GM23338 (cell line): Measurements from ENCODE around the gene TRPC4AP. TPM values are rescaled to one million over a fixed set of nuclear protein-coding genes. Genes with fewer than 3 reads are reported as not detected.

Source experiments
- ATAC-seq: fragments of 200-7000 bp; cut with Tn5 transposase; 3 replicates; pipeline ENCODE4 v1.9.1; 2020
- DNase-seq: peaks from one replicate; pipeline ENCODE4 v3.0.0-alpha.2; 2015; ENCODE audit warnings: low spot score
- H2AFZ ChIP-seq: fragments of 200-600 bp; sonication (generic); 2 replicates; pipeline ENCODE4 v1.8.0; 2016; ENCODE audit warnings: antibody characterized with exemption, mild to moderate bottlenecking, moderate library complexity
- H3F3A ChIP-seq: fragments of 200-600 bp; sonication (generic); replicated peaks from 2 replicates; pipeline ENCODE4 v1.8.0; 2017; ENCODE audit warnings: antibody characterized with exemption, mixed run types, low read depth
- H3K27ac ChIP-seq: fragments of 200-600 bp; sonication (generic); 2 replicates; pipeline ENCODE4 v1.6.1; 2016; ENCODE audit warnings: low read depth
- H3K27me3 ChIP-seq: fragments of 200-600 bp; sonication (generic); 2 replicates; pipeline ENCODE4 v1.8.0; 2016; ENCODE audit warnings: mild to moderate bottlenecking, mixed run types, moderate library complexity; ENCODE audit not compliant: insufficient read depth
- H3K36me3 ChIP-seq: fragments of 200-600 bp; sonication (generic); 2 replicates; pipeline ENCODE4 v1.8.0; 2016; ENCODE audit warnings: mild to moderate bottlenecking; ENCODE audit not compliant: insufficient read depth
- H3K4me1 ChIP-seq: fragments of 200-600 bp; sonication (generic); 2 replicates; pipeline ENCODE4 v1.8.0; 2016; ENCODE audit warnings: mild to moderate bottlenecking, moderate library complexity; ENCODE audit not compliant: insufficient read depth
- H3K4me2 ChIP-seq: fragments of 200-600 bp; sonication (generic); 2 replicates; pipeline ENCODE4 v1.7.1; 2017; ENCODE audit warnings: mixed run types
- H3K4me3 ChIP-seq: fragments of 200-600 bp; sonication (generic); 2 replicates; pipeline ENCODE4 v1.6.1; 2016; ENCODE audit warnings: mixed run types
- H3K79me2 ChIP-seq: fragments of 200-600 bp; sonication (generic); replicated peaks from 2 replicates; pipeline ENCODE4 v1.8.0; 2017; ENCODE audit warnings: mild to moderate bottlenecking; ENCODE audit not compliant: insufficient read depth
- H3K9me2 ChIP-seq: fragments of 200-600 bp; sonication (generic); 2 replicates; pipeline ENCODE4 v1.8.0; 2017; ENCODE audit not compliant: insufficient read depth
- H4K20me1 ChIP-seq: fragments of 200-600 bp; sonication (generic); replicated peaks from 2 replicates; pipeline ENCODE4 v1.8.0; 2017; ENCODE audit warnings: mild to moderate bottlenecking; ENCODE audit not compliant: insufficient read depth
- H3K27ac Mint-ChIP-seq: 2 replicates; pipeline ENCODE4 v1.8.0; 2020; ENCODE audit warnings: inconsistent platforms, mild to moderate bottlenecking, moderate library complexity, mixed read lengths
- H3K27me3 Mint-ChIP-seq: 3 replicates; pipeline ENCODE4 v1.8.0; 2022; ENCODE audit warnings: low read depth, mild to moderate bottlenecking, moderate library complexity, mixed read lengths, inconsistent platforms; ENCODE audit not compliant: insufficient read depth, poor library complexity
- H3K36me3 Mint-ChIP-seq: 3 replicates; pipeline ENCODE4 v1.8.0; 2021; ENCODE audit warnings: low read depth, mild to moderate bottlenecking, inconsistent platforms, moderate library complexity, mixed read lengths
- H3K4me1 Mint-ChIP-seq: 3 replicates; pipeline ENCODE4 v1.8.0; 2020; ENCODE audit warnings: mild to moderate bottlenecking, inconsistent platforms, mixed read lengths
- H3K4me3 Mint-ChIP-seq: 3 replicates; pipeline ENCODE4 v1.8.0; 2021; ENCODE audit warnings: moderate library complexity, mild to moderate bottlenecking, inconsistent platforms, mixed read lengths
- H3K9me3 Mint-ChIP-seq: 3 replicates; pipeline ENCODE4 v1.8.0; 2020; ENCODE audit warnings: moderate library complexity, mild to moderate bottlenecking, inconsistent platforms, mixed read lengths
- CREB1 ChIP-seq: fragments of 250-450 bp; sonication (Bioruptor Pico); IDR thresholded peaks from 2 replicates; pipeline ENCODE4 v1.5.0; 2020; ENCODE audit warnings: low read depth, mild to moderate bottlenecking, moderate library complexity
- EZH2 ChIP-seq: fragments of 200-600 bp; sonication (generic); IDR thresholded peaks from one replicate; pipeline ENCODE4 v1.8.0; 2017; ENCODE audit warnings: antibody characterized with exemption, mild to moderate bottlenecking, low read depth; ENCODE audit not compliant: unreplicated experiment
- EZH2phosphoT487 ChIP-seq: fragments of 200-600 bp; sonication (generic); IDR thresholded peaks from one replicate; pipeline ENCODE4 v1.8.1; 2018; ENCODE audit warnings: antibody characterized with exemption; ENCODE audit not compliant: unreplicated experiment
- JUNB ChIP-seq: IDR thresholded peaks from one replicate; pipeline ENCODE4 v1.6.1; 2016; ENCODE audit warnings: antibody characterized with exemption; ENCODE audit not compliant: unreplicated experiment
- NANOG ChIP-seq: IDR thresholded peaks from 2 replicates; pipeline ENCODE4 v1.6.1; 2016; ENCODE audit warnings: antibody characterized with exemption, borderline replicate concordance
- POLR2AphosphoS5 ChIP-seq: IDR thresholded peaks from 2 replicates; pipeline ENCODE4 v1.6.1; 2016; ENCODE audit warnings: antibody characterized with exemption, low read depth
- STAT1 ChIP-seq: IDR thresholded peaks from one replicate; pipeline ENCODE4 v1.6.1; 2016; ENCODE audit warnings: antibody characterized with exemption; ENCODE audit not compliant: unreplicated experiment
- ZNF114 ChIP-seq: fragments of 250-450 bp; sonication (Bioruptor Pico); IDR thresholded peaks from 2 replicates; pipeline ENCODE4 v1.5.0; 2020; ENCODE audit warnings: mild to moderate bottlenecking, moderate library complexity
- polyA plus RNA-seq: library from polyadenylated mRNA; unstranded; fragments of >200 nt; fragmentation: Nextera tagmentation; extraction: Ambion mirVana; gene quantifications from 2 replicates; pipeline ENCODE4 v1.2.1, GENCODE V29; 2016
- total RNA-seq: library from RNA; depleted of rRNA; stranded (reverse); fragments of >200 nt; shearing (Covaris generic); gene quantifications from 2 replicates; pipeline ENCODE4 v1.2.3, GENCODE V29; 2014
- TF ChIP-seq, protein P1 (sequence below): IDR thresholded peaks from 2 replicates; pipeline ENCODE4 v1.6.1; 2016; ENCODE audit warnings: antibody characterized with exemption
- TF ChIP-seq, protein P2 (sequence below): IDR thresholded peaks from one replicate; pipeline ENCODE4 v1.6.1; 2018; ENCODE audit warnings: antibody characterized with exemption; ENCODE audit not compliant: unreplicated experiment
- TF ChIP-seq, protein P3 (sequence below), 2 experiments: fragments of 200-600 bp in 1 of 2; sonication (generic) in 1 of 2; conservative IDR thresholded peaks; 2 replicates each; pipeline versions ENCODE4 v1.5.1 to v1.6.1; 2016 to 2017; ENCODE audit warnings: antibody characterized with exemption in 2 of 2, low read depth in 2 of 2, mild to moderate bottlenecking in 2 of 2, moderate library complexity in 1 of 2

TRPC4AP gene
- total and polyA plus RNA-seq, 2 experiments from 2014 or later = 48.8 to 89.5 TPM

- Histone ChIP-seq H2AFZ (no peak overlapping the region), H3K36me3 (peaks cover 6% of the 10 kb centered on the region; the same call in 1 of the 2 replicates), H3F3A (no peaks in the 10 kb centered on the region), H3K4me3 (no peak overlapping the region), H3K27ac (no peak overlapping the region), H3K79me2 (no peaks in the 10 kb centered on the region), H4K20me1 (no peaks in the 10 kb centered on the region), H3K4me2 (no peak overlapping the region), H3K27me3 (no peaks in the 10 kb centered on the region), H3K9me2 (no peaks in the 10 kb centered on the region), H3K4me1 (no peaks in the 10 kb centered on the region)
- H3K36me3 Mint-ChIP-seq = peaks cover 14% of the 10 kb centered on the region
- ATAC-seq (no peak), DNase-seq (no peak)
- H3K9me3 Mint-ChIP-seq = no peaks in the 10 kb centered on the region
- H3K4me3 Mint-ChIP-seq = no peak overlapping the region
- no peaks in the 10 kb centered on the region for H3K4me1 Mint-ChIP-seq
- no peak overlapping the region for H3K27ac Mint-ChIP-seq
- TF ChIP-seq, protein P1, sequence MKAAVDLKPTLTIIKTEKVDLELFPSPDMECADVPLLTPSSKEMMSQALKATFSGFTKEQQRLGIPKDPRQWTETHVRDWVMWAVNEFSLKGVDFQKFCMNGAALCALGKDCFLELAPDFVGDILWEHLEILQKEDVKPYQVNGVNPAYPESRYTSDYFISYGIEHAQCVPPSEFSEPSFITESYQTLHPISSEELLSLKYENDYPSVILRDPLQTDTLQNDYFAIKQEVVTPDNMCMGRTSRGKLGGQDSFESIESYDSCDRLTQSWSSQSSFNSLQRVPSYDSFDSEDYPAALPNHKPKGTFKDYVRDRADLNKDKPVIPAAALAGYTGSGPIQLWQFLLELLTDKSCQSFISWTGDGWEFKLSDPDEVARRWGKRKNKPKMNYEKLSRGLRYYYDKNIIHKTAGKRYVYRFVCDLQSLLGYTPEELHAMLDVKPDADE = no peak
- no peak for TF ChIP-seq EZH2
- no peak for TF ChIP-seq CREB1 (CRISPR knock-in tag)
- TF ChIP-seq STAT1 = no peak
- TF ChIP-seq ZNF114 (CRISPR knock-in tag) = no peak
- TF ChIP-seq, protein P2, sequence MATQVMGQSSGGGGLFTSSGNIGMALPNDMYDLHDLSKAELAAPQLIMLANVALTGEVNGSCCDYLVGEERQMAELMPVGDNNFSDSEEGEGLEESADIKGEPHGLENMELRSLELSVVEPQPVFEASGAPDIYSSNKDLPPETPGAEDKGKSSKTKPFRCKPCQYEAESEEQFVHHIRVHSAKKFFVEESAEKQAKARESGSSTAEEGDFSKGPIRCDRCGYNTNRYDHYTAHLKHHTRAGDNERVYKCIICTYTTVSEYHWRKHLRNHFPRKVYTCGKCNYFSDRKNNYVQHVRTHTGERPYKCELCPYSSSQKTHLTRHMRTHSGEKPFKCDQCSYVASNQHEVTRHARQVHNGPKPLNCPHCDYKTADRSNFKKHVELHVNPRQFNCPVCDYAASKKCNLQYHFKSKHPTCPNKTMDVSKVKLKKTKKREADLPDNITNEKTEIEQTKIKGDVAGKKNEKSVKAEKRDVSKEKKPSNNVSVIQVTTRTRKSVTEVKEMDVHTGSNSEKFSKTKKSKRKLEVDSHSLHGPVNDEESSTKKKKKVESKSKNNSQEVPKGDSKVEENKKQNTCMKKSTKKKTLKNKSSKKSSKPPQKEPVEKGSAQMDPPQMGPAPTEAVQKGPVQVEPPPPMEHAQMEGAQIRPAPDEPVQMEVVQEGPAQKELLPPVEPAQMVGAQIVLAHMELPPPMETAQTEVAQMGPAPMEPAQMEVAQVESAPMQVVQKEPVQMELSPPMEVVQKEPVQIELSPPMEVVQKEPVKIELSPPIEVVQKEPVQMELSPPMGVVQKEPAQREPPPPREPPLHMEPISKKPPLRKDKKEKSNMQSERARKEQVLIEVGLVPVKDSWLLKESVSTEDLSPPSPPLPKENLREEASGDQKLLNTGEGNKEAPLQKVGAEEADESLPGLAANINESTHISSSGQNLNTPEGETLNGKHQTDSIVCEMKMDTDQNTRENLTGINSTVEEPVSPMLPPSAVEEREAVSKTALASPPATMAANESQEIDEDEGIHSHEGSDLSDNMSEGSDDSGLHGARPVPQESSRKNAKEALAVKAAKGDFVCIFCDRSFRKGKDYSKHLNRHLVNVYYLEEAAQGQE = no peak
- no peak for TF ChIP-seq NANOG
- TF ChIP-seq JUNB = no peak
- TF ChIP-seq EZH2phosphoT487 = no peak
- no peak for TF ChIP-seq POLR2AphosphoS5
- TF ChIP-seq, protein P3, sequence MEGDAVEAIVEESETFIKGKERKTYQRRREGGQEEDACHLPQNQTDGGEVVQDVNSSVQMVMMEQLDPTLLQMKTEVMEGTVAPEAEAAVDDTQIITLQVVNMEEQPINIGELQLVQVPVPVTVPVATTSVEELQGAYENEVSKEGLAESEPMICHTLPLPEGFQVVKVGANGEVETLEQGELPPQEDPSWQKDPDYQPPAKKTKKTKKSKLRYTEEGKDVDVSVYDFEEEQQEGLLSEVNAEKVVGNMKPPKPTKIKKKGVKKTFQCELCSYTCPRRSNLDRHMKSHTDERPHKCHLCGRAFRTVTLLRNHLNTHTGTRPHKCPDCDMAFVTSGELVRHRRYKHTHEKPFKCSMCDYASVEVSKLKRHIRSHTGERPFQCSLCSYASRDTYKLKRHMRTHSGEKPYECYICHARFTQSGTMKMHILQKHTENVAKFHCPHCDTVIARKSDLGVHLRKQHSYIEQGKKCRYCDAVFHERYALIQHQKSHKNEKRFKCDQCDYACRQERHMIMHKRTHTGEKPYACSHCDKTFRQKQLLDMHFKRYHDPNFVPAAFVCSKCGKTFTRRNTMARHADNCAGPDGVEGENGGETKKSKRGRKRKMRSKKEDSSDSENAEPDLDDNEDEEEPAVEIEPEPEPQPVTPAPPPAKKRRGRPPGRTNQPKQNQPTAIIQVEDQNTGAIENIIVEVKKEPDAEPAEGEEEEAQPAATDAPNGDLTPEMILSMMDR (conservative IDR thresholded peaks at IDR 0.05; ENCODE audit: low read depth in 2 of 2) = no peak
- peaks cover 2% of the 10 kb centered on the region for H3K27me3 Mint-ChIP-seq
These were observed 39.3 kb upstream of the TRPC4AP start for GRCh38 chr20:35131934-35132333.

- H3K9me3 Mint-ChIP-seq = no peaks in the 10 kb centered on the region
- TF ChIP-seq POLR2AphosphoS5 = no peak
These were observed 37.1 kb upstream of the TRPC4AP start for GRCh38 chr20:35129647-35130069.

More at GRCh38 chr20:35129647-35130069, 37.1 kb upstream of the TRPC4AP start:
- H3K4me2 ChIP-seq = no peak overlapping the region
- no peaks in the 10 kb centered on the region for H3K27me3 ChIP-seq
- H3K27ac ChIP-seq = no peak overlapping the region
- peaks cover 3% of the 10 kb centered on the region; the same call in 1 of the 2 replicates for H4K20me1 ChIP-seq
- Mint-ChIP-seq H3K4me3 (no peak overlapping the region), H3K27me3 (no peaks in the 10 kb centered on the region), H3K36me3 (peaks cover 21% of the 10 kb centered on the region), H3K4me1 (no peaks in the 10 kb centered on the region), H3K27ac (no peak overlapping the region)
- DNase-seq (no peak), ATAC-seq (no peak)
- no peaks in the 10 kb centered on the region for H3K9me2 ChIP-seq
- H3K4me3 ChIP-seq = no peak overlapping the region
- no peaks in the 10 kb centered on the region for H3K4me1 ChIP-seq
- H3F3A ChIP-seq = no peaks in the 10 kb centered on the region
- no peak overlapping the region for H2AFZ ChIP-seq
- H3K36me3 ChIP-seq = peaks cover 6% of the 10 kb centered on the region
- H3K79me2 ChIP-seq = no peaks in the 10 kb centered on the region
